Neural crest cell (in vitro differentiated cells): ENCODE measurements around the gene VCAN. TPM values are rescaled to one million over a fixed set of nuclear protein-coding genes. Genes with fewer than 3 reads are reported as not detected.

Experiments used
- DNase-seq: peaks from one replicate; pipeline ENCODE4 v3.0.0; 2021; ENCODE audit warnings: low read depth, mixed read lengths, low spot score
- H3K27ac Mint-ChIP-seq: one replicate; pipeline ENCODE4 v1.8.0; 2021; ENCODE audit warnings: mild to moderate bottlenecking, mixed read lengths; ENCODE audit not compliant: unreplicated experiment
- H3K27me3 Mint-ChIP-seq: 2 replicates; pipeline ENCODE4 v1.8.0; 2021; ENCODE audit warnings: low read depth, mild to moderate bottlenecking, mixed read lengths
- H3K36me3 Mint-ChIP-seq: 2 replicates; pipeline ENCODE4 v1.8.0; 2021; ENCODE audit warnings: low read depth, mild to moderate bottlenecking, mixed read lengths
- H3K4me1 Mint-ChIP-seq: 2 replicates; pipeline ENCODE4 v1.8.0; 2021; ENCODE audit warnings: mixed read lengths
- H3K4me3 Mint-ChIP-seq: one replicate; pipeline ENCODE4 v1.8.0; 2021; ENCODE audit warnings: mild to moderate bottlenecking, mixed read lengths
- H3K9me3 Mint-ChIP-seq: 2 replicates; pipeline ENCODE4 v1.8.0; 2021; ENCODE audit warnings: mixed read lengths
- total RNA-seq: library from RNA; stranded (reverse); gene quantifications from 2 replicates; pipeline ENCODE4 v1.2.1, GENCODE V29; 2021
- TF ChIP-seq, protein P1 (sequence below): fragments of 200-600 bp; sonication (generic); conservative IDR thresholded peaks from 2 replicates; pipeline ENCODE4 v1.5.0; 2021; ENCODE audit warnings: antibody characterized with exemption, mild to moderate bottlenecking

The VCAN gene
- total RNA-seq, 1 donor from 2014 or later = 236 TPM

DNA sequence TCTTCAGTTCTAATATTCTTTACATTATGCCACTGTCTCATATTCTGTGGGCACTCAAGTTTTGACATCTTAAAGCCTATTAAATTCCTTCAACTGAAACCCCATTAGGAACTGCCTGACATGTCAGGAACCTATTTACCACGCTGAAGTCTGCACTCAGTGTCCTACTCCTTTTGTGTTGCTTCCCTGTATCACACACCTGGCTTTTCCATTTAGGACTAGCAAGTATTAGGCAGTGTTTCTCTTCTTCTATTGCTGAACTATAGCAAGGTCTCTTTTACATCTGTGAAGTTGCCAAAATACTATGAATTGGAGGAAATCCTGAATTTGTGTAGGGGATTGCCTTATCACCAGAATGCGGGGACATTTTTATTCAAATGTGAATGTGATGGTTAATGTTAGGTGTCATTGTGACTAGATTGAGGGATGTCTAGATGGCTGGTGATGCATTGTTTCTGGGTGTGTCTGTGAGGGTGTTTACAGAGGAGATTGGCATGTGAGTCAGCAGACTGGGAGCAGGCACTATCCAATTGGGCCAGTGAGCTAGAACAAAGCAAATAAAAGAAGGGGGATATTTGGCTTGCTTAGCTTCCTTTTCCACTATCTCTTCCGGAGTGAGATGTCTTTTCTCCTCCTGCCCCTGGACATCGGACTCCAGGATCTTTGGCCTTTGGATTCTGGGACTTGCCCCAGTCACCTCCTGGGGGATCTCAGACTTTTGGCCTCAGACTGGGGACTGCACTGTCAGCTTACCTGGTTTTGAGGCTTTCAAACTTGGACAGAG lies 21.2 kb upstream of the VCAN start:
- H3K36me3 Mint-ChIP-seq = peaks cover 6% of the 10 kb centered on the region
- no peak overlapping the region for H3K4me3 Mint-ChIP-seq
- TF ChIP-seq, protein P1, sequence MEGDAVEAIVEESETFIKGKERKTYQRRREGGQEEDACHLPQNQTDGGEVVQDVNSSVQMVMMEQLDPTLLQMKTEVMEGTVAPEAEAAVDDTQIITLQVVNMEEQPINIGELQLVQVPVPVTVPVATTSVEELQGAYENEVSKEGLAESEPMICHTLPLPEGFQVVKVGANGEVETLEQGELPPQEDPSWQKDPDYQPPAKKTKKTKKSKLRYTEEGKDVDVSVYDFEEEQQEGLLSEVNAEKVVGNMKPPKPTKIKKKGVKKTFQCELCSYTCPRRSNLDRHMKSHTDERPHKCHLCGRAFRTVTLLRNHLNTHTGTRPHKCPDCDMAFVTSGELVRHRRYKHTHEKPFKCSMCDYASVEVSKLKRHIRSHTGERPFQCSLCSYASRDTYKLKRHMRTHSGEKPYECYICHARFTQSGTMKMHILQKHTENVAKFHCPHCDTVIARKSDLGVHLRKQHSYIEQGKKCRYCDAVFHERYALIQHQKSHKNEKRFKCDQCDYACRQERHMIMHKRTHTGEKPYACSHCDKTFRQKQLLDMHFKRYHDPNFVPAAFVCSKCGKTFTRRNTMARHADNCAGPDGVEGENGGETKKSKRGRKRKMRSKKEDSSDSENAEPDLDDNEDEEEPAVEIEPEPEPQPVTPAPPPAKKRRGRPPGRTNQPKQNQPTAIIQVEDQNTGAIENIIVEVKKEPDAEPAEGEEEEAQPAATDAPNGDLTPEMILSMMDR = no peak
- DNase-seq = no peak
- H3K27ac Mint-ChIP-seq = peak overlapping the region; percentile 70
- peaks cover 4% of the 10 kb centered on the region for H3K4me1 Mint-ChIP-seq
- no peaks in the 10 kb centered on the region for H3K27me3 Mint-ChIP-seq
- H3K9me3 Mint-ChIP-seq = peaks cover 5% of the 10 kb centered on the region

DNA sequence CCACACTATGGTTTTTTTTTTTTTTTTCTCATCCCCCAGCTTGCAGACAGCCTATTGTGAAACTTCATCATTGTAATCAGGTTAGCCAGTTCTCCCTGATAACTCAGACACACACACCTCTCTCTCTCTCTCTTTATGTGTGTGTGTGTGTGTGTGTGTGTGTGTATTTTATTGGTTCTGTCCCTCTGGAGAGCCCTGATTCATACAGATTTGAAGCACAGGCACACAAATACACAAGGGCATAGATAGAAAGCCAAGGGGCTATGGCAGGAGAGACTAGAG lies 20.6 kb upstream of the VCAN start:
- H3K27me3 Mint-ChIP-seq = no peaks in the 10 kb centered on the region
- no peak overlapping the region for H3K4me3 Mint-ChIP-seq
- peaks cover 4% of the 10 kb centered on the region for H3K4me1 Mint-ChIP-seq
- TF ChIP-seq, protein P1 = no peak
- H3K9me3 Mint-ChIP-seq = peaks cover 5% of the 10 kb centered on the region
- H3K27ac Mint-ChIP-seq = no peak overlapping the region
- peaks cover 6% of the 10 kb centered on the region for H3K36me3 Mint-ChIP-seq
- no peak for DNase-seq

DNA sequence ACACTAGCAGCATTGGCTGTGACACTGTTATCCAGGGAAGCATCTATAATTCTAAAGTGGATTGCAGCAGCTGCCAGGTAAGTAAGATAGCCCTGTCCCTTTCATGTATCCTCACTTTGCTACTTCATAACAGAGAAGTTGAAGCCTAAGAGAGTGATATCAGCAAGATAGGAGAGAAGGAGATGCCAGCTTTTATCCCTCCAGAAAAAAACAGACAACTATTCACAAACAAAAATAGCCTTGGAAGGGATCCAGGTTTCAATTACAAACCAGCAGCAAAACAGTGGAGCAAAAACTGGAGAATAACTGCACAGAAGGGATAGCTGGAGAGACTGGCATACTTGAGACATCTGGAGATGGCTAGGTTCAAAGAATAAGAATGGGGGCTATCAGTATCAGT lies 19.6 kb upstream of the VCAN start:
- TF ChIP-seq, protein P1 = no peak
- Mint-ChIP-seq H3K9me3 (peaks cover 7% of the 10 kb centered on the region), H3K27me3 (no peaks in the 10 kb centered on the region), H3K4me3 (no peak overlapping the region), H3K27ac (no peak overlapping the region), H3K36me3 (peaks cover 9% of the 10 kb centered on the region), H3K4me1 (peaks cover 4% of the 10 kb centered on the region)
- no peak for DNase-seq

DNA sequence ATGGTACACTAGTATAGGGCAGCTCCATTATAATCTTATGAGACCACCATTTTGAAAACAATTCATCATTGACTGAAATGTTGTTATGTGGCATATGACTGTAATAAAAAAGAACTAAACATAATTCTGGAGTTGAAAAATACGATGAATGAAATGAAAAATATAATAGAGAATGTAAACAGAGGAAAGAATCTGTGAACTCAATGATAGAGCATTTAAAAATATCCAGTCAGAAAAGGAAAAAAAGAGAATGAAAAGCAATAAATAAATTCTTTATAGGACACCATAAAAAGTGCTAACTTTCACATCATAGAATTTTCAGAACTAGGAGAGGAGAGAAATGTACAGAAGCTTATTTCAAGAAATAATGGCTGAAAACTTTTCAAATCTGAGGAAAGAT lies 17.6 kb upstream of the VCAN start:
- peaks cover 4% of the 10 kb centered on the region for H3K4me1 Mint-ChIP-seq
- no peak overlapping the region for H3K27ac Mint-ChIP-seq
- peaks cover 11% of the 10 kb centered on the region for H3K36me3 Mint-ChIP-seq
- no peaks in the 10 kb centered on the region for H3K27me3 Mint-ChIP-seq
- H3K4me3 Mint-ChIP-seq = no peak overlapping the region
- TF ChIP-seq, protein P1 = no peak
- no peak for DNase-seq
- H3K9me3 Mint-ChIP-seq = peaks cover 7% of the 10 kb centered on the region

DNA sequence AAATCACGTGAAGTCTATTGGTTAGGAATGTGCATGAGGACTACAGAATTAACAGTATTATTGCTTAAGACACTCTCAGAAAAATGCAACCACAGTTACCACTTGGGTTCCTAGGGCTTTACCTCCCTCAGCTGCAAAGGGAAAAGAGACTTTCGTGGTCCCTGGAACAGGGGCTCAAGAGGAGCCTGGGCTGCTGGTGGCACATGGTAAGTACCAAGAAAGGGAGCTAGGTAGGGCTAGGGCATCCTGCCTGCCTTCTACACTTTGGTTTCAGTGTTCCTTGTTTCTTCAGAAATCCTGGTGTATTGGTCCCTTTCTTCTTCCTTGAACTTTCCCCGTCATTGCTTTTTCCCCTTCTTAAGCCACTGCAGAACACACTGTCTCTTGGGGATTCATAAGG lies 7.3 kb upstream of the VCAN start:
- no peak for DNase-seq
- TF ChIP-seq, protein P1 = no peak
- Mint-ChIP-seq H3K9me3 (peaks cover 2% of the 10 kb centered on the region), H3K27ac (no peak overlapping the region), H3K27me3 (no peaks in the 10 kb centered on the region), H3K4me3 (peak overlapping the region; percentile 6), H3K4me1 (peaks cover 23% of the 10 kb centered on the region), H3K36me3 (peaks cover 6% of the 10 kb centered on the region)
